Osteoblast (primary cell): ENCODE data around the gene ZNF143. TPM values are rescaled to one million over a fixed set of nuclear protein-coding genes. Genes with fewer than 3 reads are reported as not detected.
A peak's percentile ranks its signal among the peaks of the same experiment; 100 is the strongest.

Experiments used
- DNase-seq: peaks from one replicate; pipeline ENCODE4 v3.0.0; 2011; ENCODE audit warnings: low spot score, mixed read lengths; ENCODE audit not compliant: insufficient read length; ENCODE audit errors: missing footprints
- H2AFZ ChIP-seq: 2 replicates; pipeline ENCODE4 v1.6.0; 2011; ENCODE audit warnings: mild to moderate bottlenecking, low read length
- H3K27ac ChIP-seq: 2 replicates; pipeline ENCODE4 v1.5.1; 2011; ENCODE audit warnings: mild to moderate bottlenecking, low read depth, low read length, moderate library complexity
- H3K27me3 ChIP-seq: 2 replicates; pipeline ENCODE4 v1.6.0; 2012; ENCODE audit warnings: mild to moderate bottlenecking, control low read depth, inconsistent platforms, low read length, moderate library complexity; ENCODE audit not compliant: insufficient read depth
- H3K36me3 ChIP-seq: 2 replicates; pipeline ENCODE4 v1.5.1; 2011; ENCODE audit warnings: mild to moderate bottlenecking, low read length, control low read depth, moderate library complexity; ENCODE audit not compliant: insufficient read depth
- H3K4me1 ChIP-seq: 2 replicates; pipeline ENCODE4 v1.5.1; 2011; ENCODE audit warnings: mild to moderate bottlenecking, low read length, control low read depth, moderate library complexity; ENCODE audit not compliant: insufficient read depth
- H3K4me2 ChIP-seq: 2 replicates; pipeline ENCODE4 v1.6.0; 2011; ENCODE audit warnings: mild to moderate bottlenecking, low read length; ENCODE audit not compliant: insufficient read depth
- H3K4me3 ChIP-seq: fragments of 200-600 bp; sonication (generic); 3 replicates; pipeline ENCODE4 v1.5.1; 2012; ENCODE audit warnings: mild to moderate bottlenecking, low read length, inconsistent platforms; ENCODE audit not compliant: insufficient read depth
- H3K79me2 ChIP-seq: 2 replicates; pipeline ENCODE4 v1.6.0; 2012; ENCODE audit warnings: mild to moderate bottlenecking, low read length, control low read depth, inconsistent platforms; ENCODE audit not compliant: insufficient read depth
- H3K9me3 ChIP-seq: 2 replicates; pipeline ENCODE4 v1.5.1; 2011; ENCODE audit warnings: low read depth, low read length, control low read depth
- H4K20me1 ChIP-seq: 2 replicates; pipeline ENCODE4 v1.6.0; 2012; ENCODE audit warnings: mild to moderate bottlenecking, low read length, control low read depth; ENCODE audit not compliant: insufficient read depth
- CTCF ChIP-seq: IDR thresholded peaks from 2 replicates; pipeline ENCODE4 v1.5.1; 2011; ENCODE audit warnings: mild to moderate bottlenecking, low read depth, low read length, moderate library complexity; ENCODE audit errors: extremely low read depth
- total RNA-seq: library from RNA; depleted of rRNA; stranded (reverse); fragments of >200 nt; gene quantifications from 2 replicates; pipeline ENCODE4 v1.2.3, GENCODE V29; 2012

ZNF143 gene
- 23.3 and 26.4 TPM in 2 replicates for total RNA-seq

GRCh38 chr11:9460322-9461062 is at the start of gene ZNF143:
Gene ZNF143 (plus strand): TSS chr11:9461012. CDS start chr11:9471309, 10,297 bp downstream.
- Histone ChIP-seq H3K4me1 (peaks cover 12% of the 10 kb centered on the region), H3K9me3 (no peaks in the 10 kb centered on the region), H3K27me3 (no peaks in the 10 kb centered on the region), H3K27ac (peak within 1 kb of the TSS; percentile 100), H4K20me1 (no peaks in the 10 kb centered on the region), H3K4me2 (peak within 1 kb of the TSS; percentile 96), H3K79me2 (peaks cover 46% of the 10 kb centered on the region), H3K36me3 (no peaks in the 10 kb centered on the region), H3K4me3 (peak within 1 kb of the TSS; percentile 99), H2AFZ (peak within 1 kb of the TSS; percentile 90)
- peak; percentile 97 for DNase-seq
- no peak for TF ChIP-seq CTCF

DNA sequence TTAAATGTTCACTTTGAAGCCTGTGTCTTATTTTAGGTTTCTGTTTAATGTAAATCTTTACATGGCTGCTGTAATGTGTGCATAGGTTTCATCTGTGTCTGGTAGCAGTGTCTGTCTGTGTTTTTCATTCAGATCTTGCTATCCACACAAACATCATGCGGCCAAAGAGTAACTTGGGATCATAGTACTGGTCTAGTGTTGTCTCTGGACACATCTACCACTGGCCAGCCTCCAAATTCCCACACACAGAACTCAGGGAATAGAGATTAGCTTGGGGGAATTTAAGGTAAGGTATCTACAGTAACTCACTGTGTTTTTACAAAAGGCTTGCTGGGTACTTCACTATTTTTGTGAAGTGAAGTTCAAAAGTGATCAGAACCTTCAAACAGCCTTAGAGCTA is 32.1 kb upstream of the ZNF143 start:
- no peak overlapping the region for H3K4me3 ChIP-seq
- H3K27ac ChIP-seq: no peak overlapping the region
- no peak for TF ChIP-seq CTCF
- H4K20me1 ChIP-seq: no peaks in the 10 kb centered on the region
- H3K4me1 ChIP-seq: no peaks in the 10 kb centered on the region
- no peak for DNase-seq
- no peak overlapping the region for H3K4me2 ChIP-seq
- H2AFZ ChIP-seq: no peak overlapping the region
- H3K27me3 ChIP-seq: no peaks in the 10 kb centered on the region
- H3K79me2 ChIP-seq: peaks cover 9% of the 10 kb centered on the region
- no peaks in the 10 kb centered on the region for H3K9me3 ChIP-seq
- H3K36me3 ChIP-seq: peaks cover 88% of the 10 kb centered on the region

GRCh38 chr11:9438611-9439010 is 22.2 kb upstream of the ZNF143 start:
- no peaks in the 10 kb centered on the region for H4K20me1 ChIP-seq
- H3K9me3 ChIP-seq: no peaks in the 10 kb centered on the region
- H3K36me3 ChIP-seq: peaks cover 91% of the 10 kb centered on the region
- H3K4me3 ChIP-seq: no peak overlapping the region
- no peak overlapping the region for H2AFZ ChIP-seq
- H3K4me1 ChIP-seq: no peaks in the 10 kb centered on the region
- no peak for DNase-seq
- H3K79me2 ChIP-seq: peaks cover 12% of the 10 kb centered on the region
- no peak overlapping the region for H3K27ac ChIP-seq
- no peak for TF ChIP-seq CTCF
- H3K27me3 ChIP-seq: no peaks in the 10 kb centered on the region
- no peak overlapping the region for H3K4me2 ChIP-seq

DNA sequence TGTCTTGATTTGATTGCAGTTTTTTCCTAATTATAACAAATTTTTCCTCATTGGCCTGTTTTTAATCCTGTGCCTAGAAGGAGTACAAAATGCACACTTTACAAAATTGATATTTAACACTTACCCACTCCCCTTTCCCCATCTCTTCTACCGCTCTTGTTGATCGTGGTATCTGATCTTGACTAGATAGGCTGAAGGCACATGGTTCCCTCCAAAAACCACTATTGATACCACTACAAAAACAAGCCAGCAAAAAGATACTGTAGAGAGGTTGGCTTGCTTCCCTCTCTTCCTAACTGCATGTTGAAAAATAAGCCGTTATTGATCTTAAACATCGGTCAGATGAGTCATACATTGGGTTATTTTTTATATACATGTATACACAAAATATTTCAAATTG is 14.6 kb upstream of the ZNF143 start:
- H4K20me1 ChIP-seq: no peaks in the 10 kb centered on the region
- no peaks in the 10 kb centered on the region for H3K4me1 ChIP-seq
- H3K9me3 ChIP-seq: no peaks in the 10 kb centered on the region
- no peak overlapping the region for H3K4me3 ChIP-seq
- peaks cover 59% of the 10 kb centered on the region for H3K36me3 ChIP-seq
- no peaks in the 10 kb centered on the region for H3K27me3 ChIP-seq
- peaks cover 4% of the 10 kb centered on the region for H3K79me2 ChIP-seq
- H3K4me2 ChIP-seq: no peak overlapping the region
- TF ChIP-seq CTCF: no peak
- no peak for DNase-seq
- no peak overlapping the region for H3K27ac ChIP-seq
- no peak overlapping the region for H2AFZ ChIP-seq
